ENCODE data around the gene AK8.

DNA sequence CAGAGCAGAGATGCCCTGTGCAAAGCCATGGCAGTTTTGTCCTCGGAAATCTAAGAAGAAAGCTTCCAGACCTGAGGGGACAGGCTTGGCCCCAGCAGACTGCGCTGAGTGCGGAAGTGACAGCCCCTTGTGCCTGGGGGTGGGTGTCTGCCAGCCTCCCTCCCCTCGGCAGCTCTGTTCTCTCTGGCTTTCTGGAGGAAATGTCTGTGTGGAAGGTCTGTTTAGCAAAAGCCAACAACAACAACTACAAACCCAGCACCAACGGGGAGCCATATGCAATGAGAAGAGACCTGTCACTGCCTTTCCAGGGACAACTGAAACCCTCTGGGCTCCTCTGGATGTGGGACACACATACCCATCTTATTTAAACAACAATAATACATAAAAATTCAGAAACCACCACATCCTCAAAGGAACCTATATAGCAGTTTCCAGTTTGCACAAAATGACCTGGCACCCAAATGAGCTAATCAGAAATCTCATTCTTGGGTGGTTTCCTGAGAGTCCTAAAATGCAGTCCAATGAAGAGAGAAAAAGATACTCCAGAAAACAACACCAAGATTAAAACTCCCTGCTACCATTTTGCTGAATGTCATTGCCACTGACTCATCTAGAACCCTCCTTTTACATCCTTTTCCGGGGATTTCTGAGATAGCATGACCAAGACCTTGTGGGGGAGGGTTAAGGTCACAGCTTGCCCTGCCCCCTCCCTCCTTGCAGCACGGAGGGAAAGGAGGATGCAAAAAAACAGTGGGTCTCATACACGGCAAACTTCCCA, 97.7 kb downstream of the AK8 start:
- no peak for TF ChIP-seq ZFP3 (CRISPR knock-in tag; IDR thresholded peaks at IDR 0.05)
- TF ChIP-seq, protein P1, sequence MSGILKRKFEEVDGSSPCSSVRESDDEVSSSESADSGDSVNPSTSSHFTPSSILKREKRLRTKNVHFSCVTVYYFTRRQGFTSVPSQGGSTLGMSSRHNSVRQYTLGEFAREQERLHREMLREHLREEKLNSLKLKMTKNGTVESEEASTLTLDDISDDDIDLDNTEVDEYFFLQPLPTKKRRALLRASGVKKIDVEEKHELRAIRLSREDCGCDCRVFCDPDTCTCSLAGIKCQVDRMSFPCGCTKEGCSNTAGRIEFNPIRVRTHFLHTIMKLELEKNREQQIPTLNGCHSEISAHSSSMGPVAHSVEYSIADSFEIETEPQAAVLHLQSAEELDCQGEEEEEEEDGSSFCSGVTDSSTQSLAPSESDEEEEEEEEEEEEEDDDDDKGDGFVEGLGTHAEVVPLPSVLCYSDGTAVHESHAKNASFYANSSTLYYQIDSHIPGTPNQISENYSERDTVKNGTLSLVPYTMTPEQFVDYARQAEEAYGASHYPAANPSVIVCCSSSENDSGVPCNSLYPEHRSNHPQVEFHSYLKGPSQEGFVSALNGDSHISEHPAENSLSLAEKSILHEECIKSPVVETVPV (CRISPR knock-in tag; IDR thresholded peaks at IDR 0.05), result no peak
- TF ChIP-seq, protein P2, sequence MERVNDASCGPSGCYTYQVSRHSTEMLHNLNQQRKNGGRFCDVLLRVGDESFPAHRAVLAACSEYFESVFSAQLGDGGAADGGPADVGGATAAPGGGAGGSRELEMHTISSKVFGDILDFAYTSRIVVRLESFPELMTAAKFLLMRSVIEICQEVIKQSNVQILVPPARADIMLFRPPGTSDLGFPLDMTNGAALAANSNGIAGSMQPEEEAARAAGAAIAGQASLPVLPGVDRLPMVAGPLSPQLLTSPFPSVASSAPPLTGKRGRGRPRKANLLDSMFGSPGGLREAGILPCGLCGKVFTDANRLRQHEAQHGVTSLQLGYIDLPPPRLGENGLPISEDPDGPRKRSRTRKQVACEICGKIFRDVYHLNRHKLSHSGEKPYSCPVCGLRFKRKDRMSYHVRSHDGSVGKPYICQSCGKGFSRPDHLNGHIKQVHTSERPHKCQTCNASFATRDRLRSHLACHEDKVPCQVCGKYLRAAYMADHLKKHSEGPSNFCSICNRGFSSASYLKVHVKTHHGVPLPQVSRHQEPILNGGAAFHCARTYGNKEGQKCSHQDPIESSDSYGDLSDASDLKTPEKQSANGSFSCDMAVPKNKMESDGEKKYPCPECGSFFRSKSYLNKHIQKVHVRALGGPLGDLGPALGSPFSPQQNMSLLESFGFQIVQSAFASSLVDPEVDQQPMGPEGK (CRISPR knock-in tag; IDR thresholded peaks at IDR 0.05; ENCODE audit: borderline replicate concordance), result no peak

Data from SK-N-SH treated with all-trans-retinoic acid at 6 μM for 48 hours (cell line).